AG20443 (cell line): Measurements from ENCODE around the gene EXOC3L1.

Experiments
- DNase-seq: peaks from one replicate; pipeline ENCODE4 v3.0.0; 2012; ENCODE audit warnings: low spot score, mixed read lengths

The EXOC3L1 gene

GRCh38 chr16:67216612-67217490 is 26.9 kb upstream of the EXOC3L1 start:
- no peak for DNase-seq

DNA sequence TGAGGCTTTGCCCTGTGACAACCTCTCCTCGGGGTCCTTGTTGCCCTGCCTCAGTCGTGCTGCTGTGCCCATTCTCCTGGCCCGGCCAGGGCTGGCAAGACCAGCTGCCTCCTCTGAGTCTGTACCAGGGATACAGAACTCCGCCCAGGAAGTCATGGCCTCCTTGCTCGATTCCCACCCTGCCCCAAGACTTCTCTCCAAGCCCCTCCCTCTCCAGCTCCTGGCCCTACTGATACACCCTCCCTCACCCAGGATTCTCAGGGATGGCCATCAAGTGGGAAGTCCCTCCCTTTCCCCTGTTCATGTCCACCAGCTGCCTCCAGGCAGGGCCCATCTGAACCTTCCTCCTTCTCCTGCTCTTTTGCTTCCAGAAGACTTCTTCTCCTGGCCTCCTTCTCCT is 25.8 kb upstream of the EXOC3L1 start:
- DNase-seq: no peak

- no peak for DNase-seq
Measured at GRCh38 chr16:67213197-67214019, 23.5 kb upstream of the EXOC3L1 start.

DNA sequence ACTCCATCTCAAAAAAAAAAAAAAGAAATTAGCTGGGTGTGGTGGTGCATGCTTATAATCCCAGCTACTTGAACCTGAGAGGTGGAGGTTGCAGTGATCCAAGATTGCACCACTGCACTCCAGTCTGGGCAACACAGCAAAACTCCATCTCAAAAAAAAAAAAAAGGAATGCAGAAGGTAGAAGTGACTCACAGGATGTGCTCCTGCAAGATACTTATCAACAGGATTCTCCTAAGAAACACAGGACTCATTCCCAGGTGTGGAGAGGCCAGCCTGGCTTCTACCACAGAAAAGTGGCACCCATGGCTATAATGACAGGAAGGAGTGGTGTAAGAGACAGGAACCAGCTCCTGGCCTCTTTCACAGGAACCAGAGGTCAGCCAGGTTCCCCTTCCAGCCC is 22.8 kb upstream of the EXOC3L1 start:
- DNase-seq: no peak

GRCh38 chr16:67211674-67212073 is 21.7 kb upstream of the EXOC3L1 start:
- no peak for DNase-seq

GRCh38 chr16:67210069-67210937 is 20.4 kb upstream of the EXOC3L1 start:
- no peak for DNase-seq

DNA sequence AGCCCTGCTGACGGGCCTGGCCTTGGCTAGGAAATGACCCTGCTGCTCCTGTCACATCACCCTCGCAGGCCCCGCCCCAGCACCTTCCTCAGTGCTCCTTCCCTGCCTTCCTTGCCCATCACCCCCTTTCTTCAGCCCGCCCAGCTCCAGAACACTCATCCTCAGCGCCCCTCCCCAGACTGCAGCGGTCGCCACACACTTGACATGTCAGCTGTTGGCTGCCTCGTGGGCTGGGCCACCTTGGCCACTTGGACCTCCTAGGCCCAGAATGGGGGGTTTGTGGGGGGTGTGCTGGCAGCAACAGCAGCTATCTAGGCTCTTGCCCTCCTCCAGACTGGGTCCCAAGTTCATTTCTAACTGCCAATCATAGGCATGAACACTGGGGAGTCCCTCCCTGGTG is 19.6 kb upstream of the EXOC3L1 start:
- no peak for DNase-seq

- DNase-seq: no peak
Measured at GRCh38 chr16:67208154-67208896, 18.4 kb upstream of the EXOC3L1 start.

DNA sequence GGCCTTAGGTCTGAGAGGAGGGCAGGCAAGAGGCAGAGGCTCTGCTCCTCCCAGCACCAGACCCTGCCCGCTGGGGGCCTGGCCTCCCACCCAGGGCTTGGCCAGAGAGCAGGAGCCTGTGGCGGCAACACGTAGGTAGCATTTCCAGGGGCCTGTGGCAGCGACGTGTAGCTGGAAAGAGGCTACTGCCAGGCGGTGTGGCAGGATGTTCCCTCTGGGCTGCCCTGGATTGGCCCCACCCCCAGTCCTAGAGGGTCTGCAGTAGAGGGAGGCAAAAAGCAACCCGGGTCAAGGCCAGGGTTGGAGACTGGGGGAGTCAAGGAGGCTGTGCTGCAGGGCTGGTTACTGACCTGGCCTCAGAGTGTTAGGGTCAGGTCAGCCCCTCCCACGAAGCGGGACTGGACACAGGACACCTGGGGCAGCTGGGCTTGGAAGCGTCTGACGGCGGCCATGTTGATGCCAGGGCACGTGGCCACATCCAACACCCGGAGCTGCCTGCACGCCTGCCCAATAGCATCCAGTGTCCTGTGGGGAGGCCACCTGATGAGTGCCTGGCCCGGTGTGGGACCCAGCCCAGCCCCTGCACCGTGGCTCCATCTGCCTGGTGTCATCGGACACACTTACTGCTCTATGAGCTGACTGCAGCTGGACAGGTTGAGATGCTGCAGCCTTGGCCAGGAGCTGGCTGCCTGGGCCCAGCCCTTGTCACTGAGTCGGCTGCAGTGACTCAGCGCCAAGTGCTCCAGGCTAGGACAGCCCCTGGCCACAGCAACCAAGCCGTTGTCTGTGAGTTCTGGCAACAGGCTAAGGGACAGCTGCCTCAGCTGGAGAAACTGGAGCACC is 17.5 kb upstream of the EXOC3L1 start:
- DNase-seq: peak; percentile 85

DNA sequence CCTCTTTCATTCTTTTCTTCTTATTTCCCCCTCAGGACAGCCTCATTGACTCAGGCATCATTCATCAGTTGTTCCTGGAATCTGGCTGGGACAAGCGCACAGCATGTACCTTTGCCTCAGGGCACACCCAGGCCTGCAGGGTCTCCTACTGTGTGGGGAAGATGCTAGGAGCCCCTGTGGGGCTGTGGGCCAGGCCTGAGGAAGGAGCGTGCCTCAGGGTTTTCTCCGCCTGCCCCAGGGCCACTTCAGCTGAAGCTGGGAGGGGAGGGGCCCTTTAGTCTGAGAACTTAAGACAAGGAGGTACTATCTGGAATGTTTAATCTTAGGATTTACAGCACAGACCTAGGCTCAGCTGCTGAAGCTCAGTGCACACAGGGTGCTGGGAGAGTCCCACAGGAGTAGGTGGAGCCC is 16.9 kb upstream of the EXOC3L1 start:
- DNase-seq: no peak

DNA sequence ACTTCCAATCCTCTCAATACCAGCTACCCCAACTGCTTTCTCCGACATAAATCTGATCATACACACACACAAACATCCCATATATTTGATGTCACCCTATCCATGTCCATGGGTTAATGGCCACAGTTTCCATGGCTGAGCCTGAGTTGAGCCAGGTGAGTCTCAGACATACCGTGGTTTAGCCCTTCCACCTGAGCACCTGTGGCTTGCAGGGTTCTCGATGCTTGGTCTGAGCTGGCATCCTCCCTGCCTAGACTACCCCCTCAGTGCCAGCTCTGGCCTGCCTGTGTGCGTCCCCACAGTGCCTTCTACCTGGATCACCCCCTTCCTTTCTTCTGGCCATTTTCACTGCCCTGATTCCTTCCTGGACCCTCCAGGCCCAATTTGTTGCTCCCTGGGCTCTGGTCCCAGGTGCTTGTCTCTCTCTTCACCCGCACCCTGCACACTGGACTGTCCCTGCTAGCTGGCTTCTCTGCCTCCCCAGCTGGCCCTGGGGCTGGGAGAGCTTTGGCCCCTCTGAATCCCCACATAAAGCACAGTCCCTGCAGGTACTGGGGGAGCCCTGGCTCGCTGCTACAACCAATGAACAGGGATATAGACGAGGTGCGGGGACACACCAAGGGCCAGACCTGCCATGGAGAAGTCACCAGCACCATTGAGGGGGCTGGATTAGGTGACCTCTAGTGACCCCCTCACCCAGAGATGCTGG is 16.3 kb upstream of the EXOC3L1 start:
- DNase-seq: no peak

GRCh38 chr16:67204076-67204475 is 14.1 kb upstream of the EXOC3L1 start:
- DNase-seq: peak; percentile 5

DNA sequence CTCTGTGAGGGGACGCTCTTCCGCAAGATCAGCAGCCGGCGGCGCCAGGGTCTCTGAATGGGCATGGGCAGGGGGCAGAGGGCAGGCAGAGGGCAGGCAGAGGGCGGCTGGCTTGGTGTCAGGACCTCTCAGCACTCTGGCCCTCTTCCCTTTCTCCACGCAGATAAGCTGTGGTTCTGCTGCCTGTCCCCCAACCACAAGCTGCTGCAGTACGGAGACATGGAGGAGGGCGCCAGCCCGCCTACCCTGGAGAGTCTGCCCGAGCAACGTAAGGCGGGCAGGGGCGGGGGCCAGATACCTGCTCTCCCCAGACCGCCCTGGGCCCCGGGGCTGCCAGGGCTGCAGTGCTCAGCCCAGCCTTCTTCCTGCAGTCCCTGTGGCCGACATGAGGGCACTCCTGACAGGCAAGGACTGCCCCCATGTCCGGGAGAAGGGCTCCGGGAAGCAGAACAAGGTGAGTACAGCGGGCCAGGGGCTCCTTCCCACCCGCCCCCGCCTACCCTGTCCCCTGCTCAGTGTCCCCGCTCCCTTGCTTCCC is 13.1 kb upstream of the EXOC3L1 start:
- no peak for DNase-seq

GRCh38 chr16:67202426-67202825 is 12.5 kb upstream of the EXOC3L1 start:
- DNase-seq: no peak

GRCh38 chr16:67201411-67202345 is 11.7 kb upstream of the EXOC3L1 start:
- DNase-seq: no peak

GRCh38 chr16:67200491-67200890 is 10.6 kb upstream of the EXOC3L1 start:
- DNase-seq: no peak

- no peak for DNase-seq
Measured at GRCh38 chr16:67199808-67200198, 9.9 kb upstream of the EXOC3L1 start.

- peak; percentile 31 for DNase-seq
Measured at GRCh38 chr16:67199011-67199807, 9.3 kb upstream of the EXOC3L1 start, which contains the start of gene ELMO3. ELMO3 (plus strand) TSS chr16:67199131; CDS start chr16:67199327, 196 bp downstream.
